HG03442 (cell line): ENCODE data around the gene PDHB.

ENCODE experiments used
- ATAC-seq: cut with Tn5 transposase; IDR thresholded peaks from one replicate; pipeline ENCODE4 v1.9.1; 2021; ENCODE audit warnings: mild to moderate bottlenecking, moderate library complexity; ENCODE audit not compliant: unreplicated experiment

The PDHB gene

DNA sequence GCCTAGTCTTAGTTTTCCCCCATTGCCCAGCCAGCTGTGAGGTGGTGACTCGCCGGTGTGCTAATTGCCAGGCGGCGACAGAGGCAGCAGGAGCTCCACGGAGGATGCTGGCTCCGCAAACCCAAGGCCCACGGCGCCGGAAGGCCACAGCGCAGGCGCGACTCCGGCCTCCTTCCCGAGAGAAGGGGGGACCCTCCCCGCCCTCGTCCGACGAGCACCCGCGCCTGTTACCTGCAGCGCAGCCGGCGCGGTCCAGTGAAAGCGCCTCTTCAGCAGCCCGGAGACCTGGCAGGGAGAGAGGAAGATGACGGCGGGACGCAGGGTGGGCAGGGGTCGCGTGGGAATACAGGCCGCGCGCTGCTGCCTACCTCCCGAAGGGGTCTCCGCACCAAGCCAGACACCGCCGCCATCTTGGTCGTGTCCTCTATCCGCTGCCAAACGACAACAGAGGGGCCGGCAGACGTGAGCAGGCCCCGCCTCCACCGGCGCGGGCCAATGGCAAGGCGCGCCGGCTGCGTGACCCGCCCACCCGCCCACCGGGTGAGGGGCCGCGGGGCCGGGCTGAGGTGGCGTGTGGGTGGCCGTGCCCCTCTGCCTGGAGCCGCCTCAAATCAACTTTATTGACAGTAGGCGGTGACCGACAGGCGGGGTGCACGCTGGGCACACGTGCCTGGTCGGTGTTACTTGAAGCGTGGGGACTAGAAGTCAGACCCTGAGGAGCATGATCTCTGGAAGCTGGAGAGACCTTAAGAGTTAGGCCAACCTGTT lies at the start of gene PDHB:
PDHB (minus strand) TSS at position 433 of the 768 bp plus-strand sequence; CDS start at position 410, 23 bp downstream.
- peak; percentile 92 for ATAC-seq

DNA sequence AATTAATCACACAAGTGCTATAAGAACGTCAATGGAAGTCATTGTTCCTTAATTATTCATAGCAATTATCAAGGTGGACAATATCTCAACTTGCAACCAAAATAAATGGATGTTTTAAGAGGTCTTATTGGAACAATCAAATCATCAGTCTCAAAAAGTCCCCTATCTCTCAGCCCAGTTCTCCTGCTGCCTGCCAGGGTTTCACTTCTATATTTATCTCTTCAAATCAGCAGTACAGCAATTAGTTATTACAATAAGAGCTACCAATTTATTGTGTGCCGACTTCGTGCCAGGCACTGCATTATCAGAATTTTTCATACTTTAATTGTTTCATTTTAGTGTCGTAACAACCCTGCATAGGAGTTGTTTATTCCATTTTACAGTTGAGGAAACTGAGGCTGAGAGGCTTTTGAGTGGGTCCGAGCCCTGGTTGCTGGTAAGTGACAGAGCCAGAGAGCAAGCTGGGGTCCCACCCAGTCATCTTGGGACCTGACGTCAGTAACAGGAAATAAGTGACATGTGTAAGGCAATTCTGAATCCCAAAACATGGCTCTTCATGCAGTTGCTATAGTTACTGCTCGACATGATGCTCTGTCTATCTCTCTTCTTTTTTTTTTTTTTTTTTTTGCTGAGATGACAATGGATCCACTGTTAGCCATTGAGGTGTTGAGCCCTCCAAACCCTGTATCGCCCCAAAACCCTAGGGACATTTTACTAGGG lies 49.4 kb upstream of the PDHB start:
- ATAC-seq = no peak

DNA sequence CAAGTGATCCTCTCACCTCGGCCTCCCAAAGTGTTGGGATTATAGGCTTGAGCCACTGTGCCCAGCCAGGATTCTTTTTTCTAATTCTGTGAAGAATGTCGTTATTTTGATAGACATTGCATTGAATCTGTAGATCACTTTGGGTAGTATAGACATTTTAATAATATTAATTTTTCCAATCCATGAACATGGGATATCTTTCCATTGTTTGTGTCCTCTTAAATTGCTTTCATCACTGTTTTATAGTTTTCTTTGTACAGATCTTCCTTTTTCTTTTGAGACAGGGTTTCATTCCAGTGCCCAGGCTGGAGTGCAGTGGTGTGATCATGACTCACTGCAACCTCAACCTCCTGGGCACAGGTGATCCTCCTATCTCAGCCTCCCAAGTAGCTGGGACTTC lies 46.7 kb upstream of the PDHB start:
- ATAC-seq = no peak

DNA sequence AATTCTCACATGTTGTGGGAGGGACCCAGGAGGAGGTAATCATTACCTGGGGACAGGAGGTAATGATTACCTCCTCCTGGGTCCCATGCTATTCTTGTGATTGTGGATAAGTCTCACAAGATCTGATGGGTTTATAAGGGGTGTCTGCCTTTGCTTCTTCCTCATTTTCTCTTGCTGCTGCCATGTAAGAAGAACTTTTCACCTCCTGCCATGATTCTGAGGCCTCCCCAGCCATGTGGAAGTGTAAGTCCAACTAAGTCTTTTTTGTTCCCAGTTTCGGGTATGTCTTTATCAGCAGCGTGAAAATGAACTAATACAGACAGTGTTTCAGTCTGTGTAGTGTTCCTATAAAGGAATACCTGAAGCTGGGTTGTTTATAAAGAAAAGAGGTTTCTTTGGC lies 45.1 kb upstream of the PDHB start:
- no peak for ATAC-seq

DNA sequence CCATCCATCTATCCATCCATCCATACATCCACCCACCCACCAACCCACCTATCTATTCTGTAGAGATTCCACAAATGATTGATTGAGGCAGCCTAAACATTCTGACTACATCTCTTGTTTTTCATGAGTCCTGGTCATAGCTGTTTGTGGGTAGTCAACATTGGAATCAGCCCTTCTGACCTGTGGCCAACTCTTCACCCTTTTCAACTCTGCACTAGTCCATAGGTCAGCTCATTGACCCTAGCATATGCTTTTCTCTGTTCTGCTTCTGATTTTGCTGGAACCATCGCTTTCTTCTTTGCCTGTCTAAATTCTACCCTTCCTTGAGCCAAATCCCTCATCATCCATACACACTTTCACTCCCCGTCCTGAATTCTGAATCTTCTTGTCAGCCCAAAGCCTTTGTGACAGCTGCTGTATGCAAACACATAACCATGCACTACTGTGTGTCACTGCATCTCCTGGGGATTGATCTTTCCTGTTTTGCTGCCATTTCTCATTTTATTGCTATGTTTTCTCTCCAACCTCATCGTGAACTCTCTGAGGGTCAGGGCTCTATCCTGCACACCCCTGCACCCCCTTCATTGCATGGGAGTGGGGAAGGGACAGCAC lies 41.4 kb upstream of the PDHB start:
- ATAC-seq = no peak

DNA sequence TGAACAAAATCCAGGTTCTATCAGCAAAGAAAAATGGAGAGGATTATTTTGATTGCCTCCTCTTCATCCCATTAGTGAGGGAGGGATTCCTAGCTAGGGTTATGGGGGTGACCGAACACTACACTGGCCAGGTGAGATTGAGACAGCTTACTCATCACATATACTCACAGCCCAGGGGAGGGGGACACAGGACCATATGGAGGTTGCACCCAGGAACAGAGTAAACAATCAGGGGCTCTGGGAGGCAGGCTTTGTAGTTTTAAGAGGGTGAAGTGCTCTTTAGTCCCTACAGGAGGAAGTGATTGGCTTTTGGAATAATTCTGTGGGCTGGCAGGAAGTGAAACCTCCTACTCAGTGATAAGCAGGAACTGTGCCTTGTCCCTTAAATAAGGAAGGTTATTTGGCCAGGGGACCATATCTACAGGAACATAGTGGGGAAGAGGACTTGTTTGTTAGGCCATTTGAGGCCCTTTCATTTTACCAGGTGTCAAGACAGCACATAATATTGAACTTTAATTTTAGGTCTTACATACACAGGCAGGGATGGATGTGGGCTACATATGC lies 40.8 kb upstream of the PDHB start:
- ATAC-seq = no peak

DNA sequence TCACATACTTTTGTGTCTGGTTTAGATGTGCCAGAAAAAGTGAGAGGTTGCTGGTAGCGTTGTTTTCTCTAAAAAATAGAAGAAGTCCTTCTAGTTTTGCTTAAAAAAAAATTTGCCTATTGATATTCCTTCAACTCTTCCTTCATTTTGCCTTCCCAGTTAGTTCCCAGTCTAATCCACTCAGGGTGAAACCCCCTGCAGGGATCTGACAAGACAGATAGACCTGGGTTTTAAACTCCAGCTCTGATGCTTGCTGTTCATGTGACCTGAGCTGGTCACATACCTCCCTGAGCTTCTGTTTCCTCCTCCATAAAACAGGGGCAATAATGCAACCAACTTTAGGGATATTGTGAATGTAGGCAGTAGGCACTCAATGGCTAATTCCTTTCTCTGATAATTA lies 39.6 kb upstream of the PDHB start:
- ATAC-seq = no peak

DNA sequence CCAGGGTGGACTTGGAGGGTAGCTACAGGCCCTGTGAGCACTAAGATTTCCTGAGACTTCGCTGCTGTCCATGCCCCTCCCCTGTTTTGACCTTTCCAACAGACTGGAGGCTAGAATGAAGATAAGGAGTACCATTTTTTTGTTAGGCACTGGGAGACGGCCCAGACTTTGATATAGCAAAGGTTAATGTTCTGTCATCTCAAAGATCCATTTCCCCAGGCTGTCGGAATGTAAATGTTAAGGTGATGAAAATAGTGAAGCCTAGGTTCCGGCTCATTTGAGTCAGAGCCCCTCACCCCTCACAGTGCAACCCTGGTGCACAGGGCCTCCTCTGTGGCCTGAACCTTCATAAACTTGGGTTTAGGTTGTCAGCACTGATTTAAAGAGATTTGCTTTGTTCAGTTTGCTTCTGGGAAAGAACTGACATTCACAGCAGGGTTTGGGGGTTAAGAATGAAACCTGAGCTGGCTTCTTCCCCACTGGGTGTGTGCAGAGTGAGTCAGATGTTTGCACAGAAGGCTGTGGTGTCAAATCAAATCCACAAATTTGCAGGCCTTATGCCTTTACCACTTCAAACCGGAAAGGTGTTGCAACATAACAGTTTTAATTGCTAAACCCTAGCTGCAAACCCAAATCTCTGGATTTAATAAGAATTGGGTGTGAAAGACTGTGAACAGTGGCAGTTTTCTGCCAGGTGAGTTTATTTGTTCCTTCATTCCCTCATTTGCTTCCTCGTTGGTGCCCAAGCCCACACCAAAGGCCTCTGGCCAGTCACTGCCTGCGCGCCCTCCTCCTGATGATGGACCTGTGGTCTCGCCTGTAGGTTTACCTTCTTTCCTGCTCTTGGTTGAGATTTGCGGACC lies 37.6 kb upstream of the PDHB start:
- peak; percentile 47 for ATAC-seq

DNA sequence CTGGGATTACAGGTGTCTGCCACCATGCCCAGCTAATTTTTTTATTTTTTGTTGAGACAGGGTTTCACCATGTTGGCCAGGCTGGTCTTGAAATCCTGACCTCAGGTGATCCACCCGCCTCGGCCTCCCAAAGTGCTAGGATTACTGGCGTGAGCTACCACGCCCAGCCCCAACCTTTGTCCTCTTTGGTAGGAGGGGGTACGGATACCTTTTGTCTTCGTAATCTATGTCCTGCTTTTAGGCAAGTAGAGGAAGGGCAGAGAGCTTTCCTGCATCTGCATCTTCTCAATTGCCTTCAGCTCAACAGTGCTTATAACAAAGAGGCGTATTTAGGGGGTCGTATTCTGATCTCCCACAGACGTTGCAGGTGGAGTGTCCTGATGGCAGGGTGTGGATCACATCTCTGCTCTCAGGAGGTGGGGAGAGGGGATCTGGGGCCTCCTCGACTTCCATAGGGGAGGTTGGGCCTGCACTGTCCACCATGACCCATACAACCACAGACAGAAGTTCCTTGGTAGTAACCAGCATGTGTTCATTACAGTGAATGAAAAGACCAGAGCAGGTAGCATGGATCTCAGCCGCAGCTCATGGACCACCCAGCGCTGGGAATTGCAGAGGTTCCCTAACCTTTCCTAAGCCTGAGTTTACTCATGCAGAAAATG lies 36.9 kb upstream of the PDHB start:
- no peak for ATAC-seq

DNA sequence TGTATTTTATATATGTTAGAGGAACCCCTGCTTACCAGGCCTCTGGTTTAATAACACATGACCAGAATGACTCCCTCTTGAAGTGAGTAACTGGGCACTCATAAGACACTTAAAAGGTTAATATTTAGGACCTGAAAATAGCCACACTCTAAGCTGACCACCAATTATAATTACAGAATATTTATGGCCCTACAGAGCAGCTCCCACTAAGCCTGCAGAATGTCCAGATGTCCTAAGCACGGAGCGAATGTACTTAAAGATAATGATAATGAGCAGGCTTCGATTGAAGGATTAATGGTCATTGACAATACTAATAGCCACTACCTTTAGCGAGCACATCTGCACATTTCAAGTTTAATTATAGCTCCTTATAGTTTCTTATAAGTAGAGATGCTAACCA lies 35.5 kb upstream of the PDHB start:
- ATAC-seq = no peak

DNA sequence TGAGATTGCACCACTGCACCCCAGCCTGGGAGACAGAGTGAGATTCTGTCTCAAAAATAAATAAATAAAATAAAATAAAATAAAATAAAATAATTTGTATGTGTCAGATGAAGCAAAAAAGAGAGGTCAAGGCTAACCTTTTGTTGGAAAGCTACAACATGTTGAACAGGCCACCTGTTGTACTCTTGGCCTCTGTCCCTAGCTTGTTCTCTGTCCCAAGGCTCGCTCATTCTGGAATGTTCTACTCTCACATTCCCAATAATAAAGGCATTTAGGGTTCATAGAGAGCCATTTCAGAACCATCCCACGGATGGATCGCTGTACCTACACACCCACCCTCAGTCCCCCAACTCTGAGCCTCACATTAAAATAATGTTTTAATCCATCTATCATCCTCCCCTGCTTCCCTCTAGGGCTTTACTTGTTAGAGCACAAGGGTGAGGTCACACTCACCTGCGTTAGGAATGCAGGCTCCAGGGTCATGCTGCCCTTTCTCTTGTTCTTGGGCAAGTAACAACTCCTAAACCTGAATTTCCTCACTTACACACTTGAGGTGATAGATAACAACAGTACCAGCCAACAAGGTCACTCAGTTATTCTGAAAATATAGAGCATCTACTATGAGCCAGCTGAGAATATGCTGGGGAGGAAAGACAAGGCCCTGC lies 33.4 kb upstream of the PDHB start:
- no peak for ATAC-seq

DNA sequence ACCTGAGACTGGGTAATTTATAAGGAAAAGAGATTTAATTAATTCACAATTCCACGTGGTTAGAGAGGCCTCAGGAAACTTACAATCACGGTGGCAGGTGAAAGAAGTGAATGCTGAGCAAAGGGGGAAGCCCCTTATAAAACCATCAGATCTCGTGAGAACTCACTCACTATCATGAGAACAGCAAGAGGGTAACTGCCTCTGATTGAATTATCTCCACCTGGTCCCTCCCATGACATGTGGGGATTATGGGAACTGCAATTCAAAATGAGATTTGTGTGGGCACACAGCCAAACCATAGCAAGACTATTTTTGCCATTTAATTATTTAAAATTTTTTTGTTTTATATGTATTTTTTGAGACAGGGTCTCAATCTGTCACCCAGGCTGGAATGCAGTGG lies 31.2 kb upstream of the PDHB start:
- no peak for ATAC-seq

DNA sequence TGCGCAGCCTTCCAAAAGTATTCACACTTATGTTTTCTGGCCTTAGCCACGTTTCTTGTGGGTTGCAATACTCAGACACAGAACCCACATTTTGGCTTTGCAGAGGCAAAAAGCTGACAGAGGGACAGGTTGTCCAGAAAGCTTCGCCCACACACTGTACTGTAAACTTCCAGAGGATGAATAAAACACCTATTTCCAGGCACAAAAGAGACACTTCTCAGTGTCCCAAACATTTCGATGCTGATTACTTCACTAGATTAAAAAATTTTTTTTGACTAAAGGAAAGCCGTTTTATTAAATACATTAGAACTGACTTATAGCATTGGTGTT lies 30.3 kb upstream of the PDHB start:
- no peak for ATAC-seq

DNA sequence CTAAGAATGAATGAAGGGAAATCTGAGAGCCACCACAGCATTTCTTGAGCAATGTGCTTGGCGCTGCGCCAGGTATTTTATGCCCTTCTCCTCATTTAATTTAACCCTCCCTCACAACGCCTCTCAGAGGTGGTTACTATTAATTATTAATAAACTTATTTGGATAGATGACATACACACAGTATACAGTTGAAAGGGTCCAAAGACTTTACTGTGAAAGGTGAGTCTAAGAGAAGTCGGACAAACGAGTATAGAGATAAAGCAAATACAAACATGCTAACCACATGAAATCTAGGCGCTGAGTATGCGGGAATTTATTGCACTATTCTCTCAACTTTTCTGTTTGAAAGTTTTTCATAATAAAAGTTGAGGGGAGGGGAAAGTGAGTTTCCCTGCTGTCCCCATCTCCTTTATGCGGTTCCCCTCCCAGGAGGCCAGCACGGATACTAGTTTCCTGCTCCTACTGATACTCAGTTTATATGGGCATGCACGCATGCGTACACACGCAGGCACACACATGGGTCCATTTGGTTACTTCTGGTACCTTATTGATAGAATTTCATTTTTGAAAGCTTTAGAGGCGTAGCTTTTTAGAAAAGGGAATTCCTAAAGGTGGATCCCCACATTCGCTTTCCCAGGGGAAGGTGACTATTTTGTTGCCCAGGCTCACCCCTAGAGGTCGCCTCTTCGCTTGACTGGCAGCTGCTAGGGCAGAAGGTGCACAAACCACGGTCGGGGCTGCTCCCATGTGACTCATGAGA lies 29.7 kb upstream of the PDHB start:
- ATAC-seq = peak; percentile 98

DNA sequence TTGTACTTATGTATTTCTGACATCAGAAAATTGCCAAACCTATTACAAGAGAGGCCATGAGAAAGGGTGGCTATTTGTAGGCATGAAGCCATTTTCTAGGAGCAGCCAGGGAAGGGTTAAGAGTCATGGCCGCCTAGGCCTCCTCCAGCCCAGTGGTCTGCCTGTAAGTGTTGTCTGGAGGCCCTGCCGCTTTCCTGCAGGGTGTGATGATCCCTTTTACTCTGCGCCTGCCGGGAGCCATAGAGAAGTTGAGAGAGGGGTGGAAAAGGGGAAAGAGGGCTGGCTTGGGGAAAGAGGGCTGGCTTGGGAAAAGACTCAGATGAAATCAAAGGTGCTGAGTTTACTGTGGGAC lies 29.2 kb upstream of the PDHB start:
- no peak for ATAC-seq

DNA sequence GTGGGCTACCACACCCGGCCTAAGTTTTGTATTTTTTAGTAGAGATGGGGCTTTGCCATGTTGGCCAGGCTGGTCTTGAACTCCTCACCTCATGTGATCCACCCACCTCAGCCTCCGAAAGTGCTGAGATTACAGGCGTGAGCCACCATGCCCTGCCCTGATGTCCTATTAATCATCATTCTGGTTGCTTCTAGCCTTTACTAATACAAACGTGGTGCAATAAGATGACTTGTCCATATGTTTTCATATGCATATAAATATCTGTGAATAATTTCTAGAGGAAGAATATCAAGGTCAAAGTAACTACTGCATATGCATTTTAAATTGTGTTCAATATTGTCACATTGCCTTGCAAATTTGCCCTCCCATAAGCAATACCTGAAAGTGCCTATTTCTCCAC lies 25.5 kb upstream of the PDHB start:
- no peak for ATAC-seq

DNA sequence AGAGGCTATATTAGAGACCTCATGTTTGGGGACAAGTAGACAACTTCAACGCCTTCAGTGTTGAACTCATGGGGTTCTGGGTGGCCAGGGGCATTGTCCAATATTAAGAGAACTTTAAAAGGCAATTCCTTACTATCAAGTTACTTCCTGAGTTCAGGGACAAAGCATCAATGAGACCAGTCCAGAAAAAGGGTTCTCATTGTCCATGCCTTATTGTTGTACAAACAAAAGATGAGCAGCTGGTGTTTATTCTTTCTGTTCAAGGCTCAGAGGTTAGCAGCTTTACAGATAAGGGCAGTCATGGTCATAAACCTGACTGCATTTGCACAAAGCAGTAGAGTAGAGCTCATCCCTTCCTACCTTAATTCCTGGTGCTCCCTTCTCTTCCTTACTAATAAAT lies 18.5 kb upstream of the PDHB start:
- ATAC-seq = no peak

DNA sequence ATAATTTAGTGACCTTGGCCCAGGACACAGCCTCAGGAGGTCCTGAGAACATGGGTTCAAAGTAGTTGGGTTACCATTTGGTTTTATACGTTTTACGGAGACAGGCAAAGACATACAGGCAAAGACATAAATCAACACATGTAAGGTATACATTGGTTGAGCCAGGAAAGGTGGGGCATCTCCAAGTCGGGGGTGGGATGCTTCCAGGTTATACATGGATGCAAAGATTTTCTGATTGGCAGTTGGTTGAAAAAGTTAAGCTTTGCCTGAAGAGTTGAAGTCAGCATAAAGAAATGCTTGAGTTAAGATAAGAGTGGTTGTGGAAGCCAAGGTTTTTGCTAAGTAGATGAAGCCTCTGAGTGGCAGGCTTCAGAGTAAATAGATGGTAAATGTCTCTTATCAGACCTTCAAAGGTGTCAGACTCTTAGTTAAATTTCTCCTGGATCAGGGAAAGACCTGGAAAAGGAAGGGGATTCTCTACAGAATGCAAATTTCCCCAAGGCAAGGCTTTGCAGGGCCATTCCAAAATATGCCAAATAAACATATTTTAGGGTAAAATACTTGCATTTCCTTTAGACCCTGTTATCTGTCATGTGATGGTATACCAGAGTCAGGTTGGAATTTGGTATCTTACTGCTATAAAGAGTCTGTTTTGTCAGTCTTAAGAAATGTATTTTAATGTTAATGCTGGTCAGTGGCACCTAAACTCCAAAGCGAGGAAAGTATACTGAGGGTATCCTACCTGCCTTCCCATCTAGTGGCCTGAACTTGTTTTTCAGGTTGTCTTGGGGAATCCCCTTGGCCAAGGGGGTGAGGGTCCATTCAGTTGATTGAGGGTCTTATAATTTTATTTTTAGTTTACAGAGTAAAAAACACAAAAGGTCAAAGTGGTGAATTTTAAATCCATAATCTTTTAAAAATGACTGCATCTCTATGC lies 8.2 kb upstream of the PDHB start:
- ATAC-seq = no peak
